ENCODE data around the gene WWOX. TPM values are rescaled to one million over a fixed set of nuclear protein-coding genes. Genes with fewer than 3 reads are reported as not detected.

The WWOX gene
- total and polyA plus RNA-seq, 2 of the 13 experiments (the other 11 are each of a cell fraction or from before 2014, with no cell fraction given), result 9.1 to 37.4 TPM

DNA sequence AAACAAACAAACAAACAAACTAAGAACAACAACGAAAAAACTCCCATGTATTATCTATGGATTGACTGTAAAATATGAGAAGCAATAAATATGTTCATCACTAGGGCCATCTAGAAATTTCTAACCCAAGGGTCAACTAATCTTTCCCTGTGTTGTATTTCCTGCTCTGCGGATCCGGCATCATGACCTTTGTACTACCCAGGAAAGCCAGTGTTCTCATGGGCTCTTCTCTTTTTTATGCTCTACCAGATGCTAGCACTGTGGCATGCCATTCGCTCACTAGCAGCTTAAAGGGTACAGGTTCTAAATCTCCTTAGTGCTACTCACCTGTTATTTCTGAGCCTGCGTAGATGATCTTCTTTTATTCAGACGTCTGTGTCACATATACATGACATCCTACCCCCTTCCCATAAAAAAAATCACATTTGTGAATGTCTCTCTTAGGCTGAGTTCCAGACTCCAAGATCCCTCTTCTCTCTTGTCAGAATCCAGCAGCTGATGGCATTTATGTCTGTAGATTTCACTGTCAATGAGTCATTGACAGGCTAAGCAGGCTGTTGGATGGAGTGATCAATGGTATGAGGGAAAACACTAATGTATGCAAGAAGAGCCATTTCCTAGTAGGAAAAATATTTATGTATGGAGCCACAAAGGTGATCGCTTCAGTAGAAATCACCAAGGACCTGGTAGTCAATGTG, 100.0 kb downstream of the WWOX start (continued):
- TF ChIP-seq FOXA3 (CRISPR knock-in tag; IDR thresholded peaks at IDR 0.05), result peak; percentile 8; the same call in 1 of the 2 replicates
- no peak for TF ChIP-seq POLR2G (IDR thresholded peaks at IDR 0.05; ENCODE audit: low read depth, low read length)
- TF ChIP-seq EP300 (IDR thresholded peaks at IDR 0.05; ENCODE audit: low read depth in 2 of 2, low read length in 2 of 2), result 0 out of 4 replicates have a peak, but pooled peaks of 1 of the 2 experiments have one; percentile 21
- TF ChIP-seq EP300 (CRISPR knock-in tag; IDR thresholded peaks at IDR 0.05; ENCODE audit: borderline replicate concordance), result no peak
- 0 out of 2 replicates have a peak, but pooled peaks have one; percentile 38 for TF ChIP-seq ZNF607 (CRISPR knock-in tag; IDR thresholded peaks at IDR 0.05; ENCODE audit: borderline replicate concordance)
- TF ChIP-seq, protein P1, sequence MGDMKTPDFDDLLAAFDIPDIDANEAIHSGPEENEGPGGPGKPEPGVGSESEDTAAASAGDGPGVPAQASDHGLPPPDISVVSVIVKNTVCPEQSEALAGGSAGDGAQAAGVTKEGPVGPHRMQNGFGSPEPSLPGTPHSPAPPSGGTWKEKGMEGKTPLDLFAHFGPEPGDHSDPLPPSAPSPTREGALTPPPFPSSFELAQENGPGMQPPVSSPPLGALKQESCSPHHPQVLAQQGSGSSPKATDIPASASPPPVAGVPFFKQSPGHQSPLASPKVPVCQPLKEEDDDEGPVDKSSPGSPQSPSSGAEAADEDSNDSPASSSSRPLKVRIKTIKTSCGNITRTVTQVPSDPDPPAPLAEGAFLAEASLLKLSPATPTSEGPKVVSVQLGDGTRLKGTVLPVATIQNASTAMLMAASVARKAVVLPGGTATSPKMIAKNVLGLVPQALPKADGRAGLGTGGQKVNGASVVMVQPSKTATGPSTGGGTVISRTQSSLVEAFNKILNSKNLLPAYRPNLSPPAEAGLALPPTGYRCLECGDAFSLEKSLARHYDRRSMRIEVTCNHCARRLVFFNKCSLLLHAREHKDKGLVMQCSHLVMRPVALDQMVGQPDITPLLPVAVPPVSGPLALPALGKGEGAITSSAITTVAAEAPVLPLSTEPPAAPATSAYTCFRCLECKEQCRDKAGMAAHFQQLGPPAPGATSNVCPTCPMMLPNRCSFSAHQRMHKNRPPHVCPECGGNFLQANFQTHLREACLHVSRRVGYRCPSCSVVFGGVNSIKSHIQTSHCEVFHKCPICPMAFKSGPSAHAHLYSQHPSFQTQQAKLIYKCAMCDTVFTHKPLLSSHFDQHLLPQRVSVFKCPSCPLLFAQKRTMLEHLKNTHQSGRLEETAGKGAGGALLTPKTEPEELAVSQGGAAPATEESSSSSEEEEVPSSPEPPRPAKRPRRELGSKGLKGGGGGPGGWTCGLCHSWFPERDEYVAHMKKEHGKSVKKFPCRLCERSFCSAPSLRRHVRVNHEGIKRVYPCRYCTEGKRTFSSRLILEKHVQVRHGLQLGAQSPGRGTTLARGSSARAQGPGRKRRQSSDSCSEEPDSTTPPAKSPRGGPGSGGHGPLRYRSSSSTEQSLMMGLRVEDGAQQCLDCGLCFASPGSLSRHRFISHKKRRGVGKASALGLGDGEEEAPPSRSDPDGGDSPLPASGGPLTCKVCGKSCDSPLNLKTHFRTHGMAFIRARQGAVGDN (CRISPR knock-in tag; IDR thresholded peaks at IDR 0.05), result peak; percentile 25; the same call in 1 of the 2 replicates
- TF ChIP-seq ELF3 (CRISPR knock-in tag; IDR thresholded peaks at IDR 0.05), result peak; percentile 86
- TF ChIP-seq NFIC (IDR thresholded peaks at IDR 0.05; ENCODE audit: low read length), result peak; percentile 39; the same call in 1 of the 2 replicates
- 0 out of 2 replicates have a peak, but pooled peaks have one; percentile 34 for TF ChIP-seq ZNF317 (CRISPR knock-in tag; IDR thresholded peaks at IDR 0.05)
- 0 out of 2 replicates have a peak, but pooled peaks have one; percentile 26 for TF ChIP-seq ZNF121 (CRISPR knock-in tag; IDR thresholded peaks at IDR 0.05)
- TF ChIP-seq MED1 (CRISPR knock-in tag; IDR thresholded peaks at IDR 0.05), result peak; percentile 44; the same call in 1 of the 2 replicates
- TF ChIP-seq PITX1 (CRISPR knock-in tag; IDR thresholded peaks at IDR 0.05), result peak; percentile 37; the same call in 1 of the 2 replicates
- TF ChIP-seq SAP130 (CRISPR knock-in tag; IDR thresholded peaks at IDR 0.05; ENCODE audit: low read depth), result peak; percentile 15; the same call in 1 of the 2 replicates
- no peak for TF ChIP-seq FOXJ3 (CRISPR knock-in tag; IDR thresholded peaks at IDR 0.05; ENCODE audit: borderline replicate concordance)
- peak in 1 of 2 experiments; percentile 24; a peak in 1 of 4 replicates for TF ChIP-seq NR2F1 (CRISPR knock-in tag; IDR thresholded peaks at IDR 0.05)
- TF ChIP-seq, protein P2, sequence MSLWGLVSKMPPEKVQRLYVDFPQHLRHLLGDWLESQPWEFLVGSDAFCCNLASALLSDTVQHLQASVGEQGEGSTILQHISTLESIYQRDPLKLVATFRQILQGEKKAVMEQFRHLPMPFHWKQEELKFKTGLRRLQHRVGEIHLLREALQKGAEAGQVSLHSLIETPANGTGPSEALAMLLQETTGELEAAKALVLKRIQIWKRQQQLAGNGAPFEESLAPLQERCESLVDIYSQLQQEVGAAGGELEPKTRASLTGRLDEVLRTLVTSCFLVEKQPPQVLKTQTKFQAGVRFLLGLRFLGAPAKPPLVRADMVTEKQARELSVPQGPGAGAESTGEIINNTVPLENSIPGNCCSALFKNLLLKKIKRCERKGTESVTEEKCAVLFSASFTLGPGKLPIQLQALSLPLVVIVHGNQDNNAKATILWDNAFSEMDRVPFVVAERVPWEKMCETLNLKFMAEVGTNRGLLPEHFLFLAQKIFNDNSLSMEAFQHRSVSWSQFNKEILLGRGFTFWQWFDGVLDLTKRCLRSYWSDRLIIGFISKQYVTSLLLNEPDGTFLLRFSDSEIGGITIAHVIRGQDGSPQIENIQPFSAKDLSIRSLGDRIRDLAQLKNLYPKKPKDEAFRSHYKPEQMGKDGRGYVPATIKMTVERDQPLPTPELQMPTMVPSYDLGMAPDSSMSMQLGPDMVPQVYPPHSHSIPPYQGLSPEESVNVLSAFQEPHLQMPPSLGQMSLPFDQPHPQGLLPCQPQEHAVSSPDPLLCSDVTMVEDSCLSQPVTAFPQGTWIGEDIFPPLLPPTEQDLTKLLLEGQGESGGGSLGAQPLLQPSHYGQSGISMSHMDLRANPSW (CRISPR knock-in tag; IDR thresholded peaks at IDR 0.05; ENCODE audit: borderline replicate concordance), result 0 out of 2 replicates have a peak, but pooled peaks have one; percentile 47
- TF ChIP-seq, protein P3, sequence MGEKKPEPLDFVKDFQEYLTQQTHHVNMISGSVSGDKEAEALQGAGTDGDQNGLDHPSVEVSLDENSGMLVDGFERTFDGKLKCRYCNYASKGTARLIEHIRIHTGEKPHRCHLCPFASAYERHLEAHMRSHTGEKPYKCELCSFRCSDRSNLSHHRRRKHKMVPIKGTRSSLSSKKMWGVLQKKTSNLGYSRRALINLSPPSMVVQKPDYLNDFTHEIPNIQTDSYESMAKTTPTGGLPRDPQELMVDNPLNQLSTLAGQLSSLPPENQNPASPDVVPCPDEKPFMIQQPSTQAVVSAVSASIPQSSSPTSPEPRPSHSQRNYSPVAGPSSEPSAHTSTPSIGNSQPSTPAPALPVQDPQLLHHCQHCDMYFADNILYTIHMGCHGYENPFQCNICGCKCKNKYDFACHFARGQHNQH (CRISPR knock-in tag; IDR thresholded peaks at IDR 0.05), result 0 out of 2 replicates have a peak, but pooled peaks have one; percentile 19
- peak; percentile 86 for TF ChIP-seq PPARG (CRISPR knock-in tag; conservative IDR thresholded peaks at IDR 0.05)
- TF ChIP-seq HDAC2 (CRISPR knock-in tag; IDR thresholded peaks at IDR 0.05), result peak; percentile 67
- peak; percentile 78 for TF ChIP-seq HNF4G (IDR thresholded peaks at IDR 0.05; ENCODE audit: borderline replicate concordance, low read depth, low read length)
- TF ChIP-seq HNF4G (CRISPR knock-in tag; IDR thresholded peaks at IDR 0.05; ENCODE audit: borderline replicate concordance, low read depth), result no peak; the same call in 1 of the 2 replicates
- no peak for TF ChIP-seq ZNF775 (CRISPR knock-in tag; IDR thresholded peaks at IDR 0.05; ENCODE audit: borderline replicate concordance)
